ENCODE results near the gene TRIM40.

DNA sequence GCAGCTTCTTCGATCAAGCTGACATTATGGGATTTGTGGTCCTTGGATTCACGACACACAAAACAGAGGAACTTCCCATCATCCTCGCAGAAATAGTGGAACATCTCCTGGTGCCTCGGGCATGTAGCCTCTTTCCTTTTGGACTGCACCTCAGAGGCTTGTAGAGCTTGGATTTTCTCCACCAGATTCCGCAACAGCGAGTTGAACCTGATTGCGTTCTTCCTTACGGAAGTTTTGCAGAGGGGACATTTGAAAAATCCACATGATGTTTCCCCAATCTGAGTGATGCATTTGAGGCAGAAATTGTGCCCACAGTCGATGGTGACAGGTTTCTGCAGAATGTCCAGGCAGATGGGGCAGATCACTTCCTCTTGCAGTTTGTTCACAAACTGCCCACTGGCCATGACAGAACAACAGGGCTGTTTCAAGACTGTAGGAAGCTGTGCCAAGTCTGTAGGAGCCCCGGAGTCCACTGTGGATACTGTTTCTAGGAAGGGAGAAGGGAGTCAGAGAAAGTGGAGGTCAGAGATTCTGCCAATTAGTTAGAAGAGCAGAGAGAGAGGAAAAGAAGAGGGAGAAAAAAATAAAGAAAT, 23.4 kb upstream of the TRIM40 start:
- no peak for TF ChIP-seq POLR2AphosphoS5 (IDR thresholded peaks at IDR 0.05; ENCODE audit: low read depth, low read length)
- TF ChIP-seq POLR2A (IDR thresholded peaks at IDR 0.05; ENCODE audit: low read depth, low read length): no peak
- peak; percentile 61 for TF ChIP-seq SPI1 (IDR thresholded peaks at IDR 0.05; ENCODE audit: low read depth, low read length)
- no peak for TF ChIP-seq PAX5 (IDR thresholded peaks at IDR 0.05; ENCODE audit: insufficient read depth, low read length, severe bottlenecking)

Data from GM12891 (cell line).